HG03432 (cell line): ENCODE results near the gene NKG7.

ENCODE experiments used
- ATAC-seq: cut with Tn5 transposase; IDR thresholded peaks from one replicate; pipeline ENCODE4 v1.9.1; 2021; ENCODE audit warnings: mild to moderate bottlenecking, moderate library complexity; ENCODE audit not compliant: unreplicated experiment

Gene NKG7

GRCh38 chr19:51338563-51339312, 33.7 kb downstream of the NKG7 start:
- peak; percentile 64 for ATAC-seq

GRCh38 chr19:51337861-51338562, 34.4 kb downstream of the NKG7 start:
- ATAC-seq, result no peak

GRCh38 chr19:51337141-51337860, 35.2 kb downstream of the NKG7 start:
- ATAC-seq, result no peak

GRCh38 chr19:51333836-51334460, 38.5 kb downstream of the NKG7 start:
- no peak for ATAC-seq

GRCh38 chr19:51331716-51332115, 40.7 kb downstream of the NKG7 start:
- no peak for ATAC-seq

- ATAC-seq, result no peak
Measured at GRCh38 chr19:51331193-51331592, 41.3 kb downstream of the NKG7 start.

- ATAC-seq, result no peak
Measured at GRCh38 chr19:51330366-51330765, 42.1 kb downstream of the NKG7 start.

- ATAC-seq, result no peak
Measured at GRCh38 chr19:51329411-51329810, 43.0 kb downstream of the NKG7 start.

- no peak for ATAC-seq
Measured at GRCh38 chr19:51327066-51328001, 45.1 kb downstream of the NKG7 start.

- no peak for ATAC-seq
Measured at GRCh38 chr19:51326216-51327065, 46.0 kb downstream of the NKG7 start.

- no peak for ATAC-seq
Measured at GRCh38 chr19:51325161-51325976, 47.1 kb downstream of the NKG7 start.

GRCh38 chr19:51324167-51324481, 48.3 kb downstream of the NKG7 start:
- no peak for ATAC-seq

GRCh38 chr19:51323481-51324166, 48.8 kb downstream of the NKG7 start:
- ATAC-seq, result no peak

GRCh38 chr19:51321799-51322198, 50.7 kb downstream of the NKG7 start:
- no peak for ATAC-seq
